Natural killer cell (primary cell): ENCODE measurements around the gene DDX27. TPM values are rescaled to one million over a fixed set of nuclear protein-coding genes. Genes with fewer than 3 reads are reported as not detected.

Source experiments
- ATAC-seq, 3 donors: fragments of 150-1000 bp in 2 of 3; fragments of 200-7000 bp in 1 of 3; cut with Tn5 transposase; 1 replicate in 1 of 3; 2 replicates in 2 of 3; pipeline ENCODE4 v1.10.0; 2021; ENCODE audit warnings: mild to moderate bottlenecking in 2 of 3, moderate library complexity in 2 of 3
- DNase-seq, 2 donors: peaks; one replicate each; pipeline versions ENCODE4 v3.0.0 to v3.0.0-alpha.2; 2013 to 2021; ENCODE audit warnings: mixed read lengths in 1 of 2
- H3K27ac ChIP-seq: one replicate; pipeline ENCODE4 v1.5.1; 2013; ENCODE audit warnings: mild to moderate bottlenecking, low read length
- H3K27me3 ChIP-seq: one replicate; pipeline ENCODE4 v1.6.1; 2013; ENCODE audit warnings: low read length; ENCODE audit not compliant: control insufficient read depth, insufficient read depth
- H3K36me3 ChIP-seq: one replicate; pipeline ENCODE4 v1.6.1; 2013; ENCODE audit warnings: low read length; ENCODE audit not compliant: control insufficient read depth, insufficient read depth
- H3K4me1 ChIP-seq: one replicate; pipeline ENCODE4 v1.6.1; 2013; ENCODE audit warnings: low read length; ENCODE audit not compliant: control insufficient read depth, insufficient read depth
- H3K4me3 ChIP-seq: one replicate; pipeline ENCODE4 v1.5.1; 2013; ENCODE audit warnings: low read length
- H3K9me3 ChIP-seq: one replicate; pipeline ENCODE4 v1.6.1; 2013; ENCODE audit warnings: low read length; ENCODE audit not compliant: control insufficient read depth, insufficient read depth
- H3K27ac Mint-ChIP-seq, 2 donors: one replicate each; pipeline ENCODE4 v1.8.0; 2022; ENCODE audit warnings: mild to moderate bottlenecking in 2 of 2, mixed read lengths in 2 of 2, moderate library complexity in 1 of 2
- H3K27me3 Mint-ChIP-seq, 2 donors: one replicate each; pipeline ENCODE4 v1.8.0; 2022; ENCODE audit warnings: low read depth in 2 of 2, mixed read lengths in 2 of 2
- H3K36me3 Mint-ChIP-seq: one replicate; pipeline ENCODE4 v1.8.0; 2022; ENCODE audit warnings: mixed read lengths
- H3K4me1 Mint-ChIP-seq, 2 donors: one replicate each; pipeline ENCODE4 v1.8.0; 2022; ENCODE audit warnings: mixed read lengths in 2 of 2
- H3K4me3 Mint-ChIP-seq: one replicate; pipeline ENCODE4 v1.8.0; 2022; ENCODE audit warnings: mild to moderate bottlenecking, moderate library complexity, mixed read lengths
- H3K9me3 Mint-ChIP-seq, 2 donors: one replicate each; pipeline ENCODE4 v1.8.0; 2022; ENCODE audit warnings: mixed read lengths in 2 of 2
- CTCF ChIP-seq: fragments of 200-600 bp; IDR thresholded peaks from one replicate; pipeline ENCODE4 v1.8.0; 2022; ENCODE audit warnings: antibody characterized with exemption
- WGBS: methylation state at CpG from one replicate; pipeline ENCODE4 v1.1.7; 2013; ENCODE audit warnings: missing lambda C conversion rate; ENCODE audit not compliant: insufficient coverage; 5-methylcytosine and 5-hydroxymethylcytosine counted together
- intact Hi-C: fragments of 100-400 bp; cut with micrococcal nuclease; formaldehyde crosslinking; loops from one replicate; pipeline ENCODE4 v1.14.2; 2022
- total RNA-seq, 4 donors: library from RNA; stranded (reverse); fragments of 120-200 nt in 1 of 4; gene quantifications; one replicate each; pipeline versions ENCODE4 v1.2.3 to v1.2.4, GENCODE V29; 2013 to 2022

DDX27 gene
- total RNA-seq, 3 donors from 2014 or later (not counting 1 experiment from before 2014, with no cell fraction given): 71.5 to 91.3 (median 75.9) TPM

- H3K27me3 Mint-ChIP-seq: no peaks in the 10 kb centered on the region
- TF ChIP-seq CTCF: no peak
- WGBS: under 1% methylated on average over 78 of the region's 80 CpGs
- peaks cover 6% of the 10 kb centered on the region in 2 donors for H3K9me3 Mint-ChIP-seq
- Histone ChIP-seq H3K27me3 (no peaks in the 10 kb centered on the region), H3K4me1 (peaks cover 58% of the 10 kb centered on the region), H3K36me3 (peaks cover 54% of the 10 kb centered on the region), H3K27ac (peak within 1 kb of the TSS; percentile 90), H3K4me3 (peak within 1 kb of the TSS; percentile 76), H3K9me3 (peaks cover 30% of the 10 kb centered on the region)
- peaks cover 69 to 81% of the 10 kb centered on the region in 2 donors for H3K4me1 Mint-ChIP-seq
- peak within 1 kb of the TSS; percentile 97 for H3K4me3 Mint-ChIP-seq
- intact Hi-C loops: loop anchor here (1.0 to 10.0 kb wide), 4 partner anchors 44 to 387 kb away; partner anchors contain the start of genes CSE1L and DDX27
- peak within 1 kb of the TSS; percentile 94 to 95 for H3K27ac Mint-ChIP-seq
- ATAC-seq: peak; percentile 83 to 95 (median 86)
- DNase-seq: peak; percentile 97 to 99
- H3K36me3 Mint-ChIP-seq: peaks cover 37% of the 10 kb centered on the region
These were observed 59.0 kb downstream of the DDX27 start, which contains the start of gene ZNFX1 for GRCh38 chr20:49278036-49278817. Gene ZNFX1 (minus strand): TSS chr20:49278057. CDS start chr20:49275839, 2,218 bp downstream.

GRCh38 chr20:49278818-49279676, 59.8 kb downstream of the DDX27 start:
- 12% methylated on average over 30 of the region's 33 CpGs for WGBS
- peak overlapping the region; percentile 94 to 95 for H3K27ac Mint-ChIP-seq
- peaks cover 78 to 90% of the 10 kb centered on the region in 2 donors for H3K4me1 Mint-ChIP-seq
- H3K4me3 ChIP-seq: peak overlapping the region; percentile 76
- peaks cover 34% of the 10 kb centered on the region for H3K9me3 ChIP-seq
- peak overlapping the region; percentile 97 for H3K4me3 Mint-ChIP-seq
- H3K9me3 Mint-ChIP-seq: peaks cover 6 to 9% of the 10 kb centered on the region in 2 donors
- ATAC-seq: peak in 2 of 3 donors; percentile 0 to 2
- no peak for TF ChIP-seq CTCF
- H3K36me3 ChIP-seq: peaks cover 55% of the 10 kb centered on the region
- no peak for DNase-seq
- no peaks in the 10 kb centered on the region for H3K27me3 Mint-ChIP-seq
- peak overlapping the region; percentile 90 for H3K27ac ChIP-seq
- peaks cover 45% of the 10 kb centered on the region for H3K36me3 Mint-ChIP-seq
- peaks cover 60% of the 10 kb centered on the region for H3K4me1 ChIP-seq
- intact Hi-C loops: loop anchor here (1.0 to 10.0 kb wide), 4 partner anchors 43 to 386 kb away; partner anchors contain the start of genes CSE1L and DDX27
- no peaks in the 10 kb centered on the region for H3K27me3 ChIP-seq

- H3K4me3 Mint-ChIP-seq: peak overlapping the region; percentile 97
- peaks cover 35% of the 10 kb centered on the region for H3K9me3 ChIP-seq
- TF ChIP-seq CTCF: no peak
- DNase-seq: peak in 1 of 2 donors; percentile 29
- H3K36me3 ChIP-seq: peaks cover 62% of the 10 kb centered on the region
- H3K27me3 ChIP-seq: no peaks in the 10 kb centered on the region
- H3K27ac ChIP-seq: peak overlapping the region; percentile 90
- peaks cover 53% of the 10 kb centered on the region for H3K36me3 Mint-ChIP-seq
- H3K9me3 Mint-ChIP-seq: peaks cover 6 to 9% of the 10 kb centered on the region in 2 donors
- intact Hi-C loops: loop anchor here (2.0 to 10.0 kb wide), 3 partner anchors 42 to 385 kb away; partner anchors contain the start of gene CSE1L
- peak overlapping the region; percentile 51 to 95 for H3K27ac Mint-ChIP-seq
- peak overlapping the region; percentile 76 for H3K4me3 ChIP-seq
- no peak for ATAC-seq
- WGBS: 60% methylated on average over 6 of the region's 7 CpGs
- H3K4me1 ChIP-seq: peaks cover 60% of the 10 kb centered on the region
- H3K27me3 Mint-ChIP-seq: no peaks in the 10 kb centered on the region
- H3K4me1 Mint-ChIP-seq: peaks cover 84 to 98% of the 10 kb centered on the region in 2 donors
These were observed 60.7 kb downstream of the DDX27 start for GRCh38 chr20:49279677-49280462.
